ENCODE measurements around the gene IRAG1.

IRAG1 gene

DNA sequence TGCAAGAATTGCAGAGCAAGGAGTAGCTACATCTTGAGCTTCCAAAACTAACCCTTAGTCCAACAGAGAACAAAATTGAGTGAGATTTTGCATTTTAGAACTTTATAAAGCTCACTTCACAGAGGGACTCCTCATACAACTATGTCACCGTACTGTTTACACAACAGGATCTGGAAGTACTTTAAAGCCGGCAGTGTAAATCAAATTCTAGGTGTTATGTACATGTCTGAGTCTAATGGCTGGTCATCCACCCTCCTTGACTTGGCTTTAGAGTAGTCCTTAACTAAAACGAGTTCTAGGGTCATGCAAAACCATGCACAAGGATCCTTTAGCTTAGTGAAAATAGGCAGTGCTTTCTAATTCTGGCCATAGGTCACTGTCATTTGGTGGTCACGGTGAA is 23.5 kb downstream of the IRAG1 start:
- no peak overlapping the region for H3K27ac ChIP-seq
- DNase-seq (ENCODE audit: low read depth, low spot score) = no peak

DNA sequence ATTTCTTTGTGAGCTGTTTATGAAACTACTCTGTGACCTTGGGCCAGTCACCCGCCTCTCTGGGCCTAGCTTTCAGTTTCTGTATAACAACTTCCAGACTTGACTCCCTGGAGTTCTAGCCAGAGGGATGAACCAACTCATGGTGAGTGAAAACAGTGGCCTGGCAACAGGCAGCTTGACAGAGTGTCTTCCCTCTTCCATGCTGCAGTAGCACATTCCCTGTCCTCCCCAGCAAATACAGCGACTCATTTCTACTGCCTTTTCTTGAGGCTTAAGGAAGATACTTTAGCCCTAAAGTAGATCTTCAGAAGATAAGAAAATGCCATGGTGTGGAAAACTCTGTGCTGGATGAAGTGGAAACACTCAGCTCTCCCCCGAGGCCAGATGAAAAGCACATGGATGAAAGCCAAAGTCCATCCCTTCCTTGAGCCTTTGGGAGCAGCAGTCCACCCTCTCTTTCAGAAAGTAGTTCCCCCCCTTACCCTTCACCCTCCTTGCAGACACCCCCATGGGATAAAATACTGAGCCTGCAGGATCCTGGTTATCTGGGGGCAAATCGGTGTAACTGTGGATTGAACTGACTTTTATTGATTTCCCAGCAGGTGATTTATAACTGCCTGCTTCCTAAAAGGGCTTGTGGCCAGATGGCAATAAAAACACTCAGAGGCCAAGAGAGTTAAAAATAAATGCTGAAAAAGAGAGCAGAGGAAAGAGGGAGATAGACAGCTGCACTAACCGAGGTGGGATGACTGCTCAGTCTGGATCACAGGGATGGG is 24.1 kb downstream of the IRAG1 start:
- no peak for DNase-seq (ENCODE audit: low read depth, low spot score)
- no peak overlapping the region for H3K27ac ChIP-seq

DNA sequence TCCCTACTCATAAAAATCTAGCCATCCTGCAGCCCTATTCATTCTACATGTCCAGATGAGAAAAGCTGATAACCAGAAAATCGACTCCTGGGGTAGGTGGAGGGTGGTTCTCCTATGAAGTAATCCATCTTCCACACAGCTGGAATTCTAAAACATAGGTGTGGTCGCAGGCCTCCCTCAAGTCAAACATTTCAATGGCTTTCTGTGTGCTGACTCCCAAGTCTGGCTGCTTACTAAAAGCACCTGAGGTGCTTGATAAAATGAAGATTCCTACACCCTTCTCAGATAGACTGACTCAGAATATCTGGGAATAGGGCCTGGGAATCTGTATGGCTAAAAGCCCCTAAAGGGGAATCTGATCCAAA is 26.1 kb downstream of the IRAG1 start:
- H3K27ac ChIP-seq = no peak overlapping the region
- no peak for DNase-seq (ENCODE audit: low read depth, low spot score)

DNA sequence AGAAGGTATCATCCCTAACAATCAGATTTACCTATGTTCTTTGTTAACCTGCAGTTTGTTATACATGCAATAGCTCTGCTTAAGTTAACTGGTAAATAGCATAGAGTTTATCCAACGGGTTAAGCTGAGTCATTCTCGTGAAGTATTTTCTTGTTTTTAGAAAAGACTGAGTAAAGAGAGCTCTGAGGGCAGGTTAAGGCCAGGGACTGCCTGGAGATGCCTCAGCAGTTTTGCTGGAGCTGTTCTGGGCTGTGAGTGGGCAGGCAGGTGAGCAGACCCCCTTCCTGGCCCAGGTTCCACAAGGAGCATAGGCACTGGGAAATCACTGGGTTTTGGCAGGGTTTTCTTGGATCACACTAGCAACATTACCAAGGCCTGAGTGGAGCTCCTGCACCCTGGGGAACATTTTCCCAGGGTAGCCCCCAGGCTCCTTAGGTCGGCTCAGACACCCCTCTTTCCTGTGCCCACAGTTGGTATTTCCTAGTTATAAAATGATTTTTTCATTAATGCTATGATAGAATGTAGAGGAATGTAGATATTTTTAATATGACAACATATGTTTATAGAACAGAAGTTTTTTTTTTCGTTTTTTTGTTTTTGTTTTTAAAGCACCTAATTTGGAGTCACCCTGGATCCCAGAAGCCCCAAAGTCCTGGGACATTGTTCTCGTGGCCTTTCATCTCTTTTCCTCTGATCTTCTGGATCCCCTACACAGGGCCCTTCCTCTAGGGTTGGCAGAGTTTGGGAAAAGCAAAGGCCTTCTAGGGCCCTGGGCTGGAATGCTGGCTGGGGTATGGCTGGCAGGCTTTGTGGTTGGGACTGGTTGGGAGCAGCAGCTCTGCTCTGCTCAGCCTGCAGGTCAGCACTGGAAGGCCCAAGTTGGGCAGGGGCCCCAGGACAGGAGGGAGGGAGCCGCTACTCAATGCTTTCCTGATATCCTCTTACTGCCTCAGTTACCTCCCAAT is 26.7 kb downstream of the IRAG1 start:
- no peak for DNase-seq (ENCODE audit: low read depth, low spot score)
- no peak overlapping the region for H3K27ac ChIP-seq

DNA sequence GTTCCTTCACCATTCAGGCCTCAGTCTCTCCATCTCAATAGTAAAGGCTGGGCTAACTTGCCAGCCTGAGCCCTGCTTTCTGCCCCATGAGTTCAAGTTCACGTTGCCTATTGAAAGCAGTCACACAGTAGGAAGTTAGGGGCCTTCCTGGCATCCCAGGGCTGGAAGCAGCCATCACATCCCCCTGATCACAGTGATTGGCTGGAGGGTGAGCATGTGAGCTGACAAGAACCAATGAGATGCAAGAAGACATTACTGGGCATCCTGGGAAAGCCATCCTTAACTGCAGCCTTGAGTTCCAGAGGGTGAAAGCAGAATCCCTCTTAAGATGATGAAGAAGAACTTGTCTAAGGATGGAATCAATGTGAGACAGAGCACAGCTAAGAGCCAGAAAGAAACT is 29.1 kb downstream of the IRAG1 start:
- DNase-seq (ENCODE audit: low read depth, low spot score) = no peak
- H3K27ac ChIP-seq = no peak overlapping the region

DNA sequence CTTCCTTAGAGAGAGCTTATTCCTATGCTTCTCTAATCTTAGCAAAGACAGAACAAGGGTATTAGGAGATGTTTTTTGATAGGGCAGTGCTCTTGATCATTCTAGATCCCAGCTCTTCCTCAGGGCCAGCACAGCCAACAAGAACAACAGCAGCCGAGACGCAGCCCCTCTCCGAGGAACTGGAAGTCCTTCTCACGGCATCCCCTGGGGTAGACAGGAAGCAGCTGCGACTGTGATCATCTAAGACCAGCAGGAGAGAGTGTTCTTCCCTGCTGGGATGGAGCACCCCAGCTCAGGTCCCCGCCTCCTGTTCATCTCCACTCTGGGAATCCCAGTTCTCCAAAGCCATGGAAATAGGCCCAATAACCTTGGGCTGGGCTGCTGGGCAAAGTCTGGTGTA is 29.6 kb downstream of the IRAG1 start:
- DNase-seq (ENCODE audit: low read depth, low spot score) = no peak
- no peak overlapping the region for H3K27ac ChIP-seq

DNA sequence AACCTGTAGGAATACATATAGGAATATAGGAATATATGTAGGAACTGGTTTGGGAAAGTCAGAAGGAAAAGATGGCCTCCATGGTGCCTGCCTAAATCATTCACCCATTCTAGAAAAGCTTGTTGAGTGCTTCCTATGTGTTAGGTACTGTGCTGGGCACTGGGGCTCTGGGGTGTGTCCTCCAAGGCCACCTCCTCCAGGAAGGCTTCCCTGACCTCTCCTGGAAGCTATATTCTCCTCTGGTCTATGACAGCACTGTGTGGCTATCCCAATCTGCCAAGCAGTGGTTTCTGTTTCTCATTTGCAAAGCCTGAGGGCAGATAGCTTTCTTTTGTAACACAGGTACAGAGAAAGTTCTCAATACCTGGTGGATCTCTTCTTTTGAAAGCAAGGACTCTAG is 30.2 kb downstream of the IRAG1 start:
- no peak overlapping the region for H3K27ac ChIP-seq
- no peak for DNase-seq (ENCODE audit: low read depth, low spot score)

DNA sequence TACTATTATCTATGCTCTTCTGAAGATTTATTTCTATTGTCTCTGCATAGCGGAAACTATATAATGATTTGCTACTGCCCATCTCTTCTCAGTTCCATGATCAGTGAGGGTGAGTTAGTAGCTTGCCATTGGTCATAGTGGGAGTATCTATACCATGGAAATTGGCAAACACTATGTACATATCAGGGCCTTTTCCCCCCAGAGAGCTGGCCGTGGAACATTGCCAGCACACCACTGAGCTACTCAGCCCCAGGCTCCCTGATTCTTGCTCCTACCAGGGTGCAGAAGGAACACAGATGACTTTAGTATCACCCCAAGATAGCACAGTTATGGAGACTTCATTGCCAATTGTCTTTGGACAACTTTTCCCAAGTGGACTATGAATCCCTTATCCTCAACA is 33.2 kb downstream of the IRAG1 start:
- no peak for DNase-seq (ENCODE audit: low read depth, low spot score)
- H3K27ac ChIP-seq = peak overlapping the region; percentile 43

DNA sequence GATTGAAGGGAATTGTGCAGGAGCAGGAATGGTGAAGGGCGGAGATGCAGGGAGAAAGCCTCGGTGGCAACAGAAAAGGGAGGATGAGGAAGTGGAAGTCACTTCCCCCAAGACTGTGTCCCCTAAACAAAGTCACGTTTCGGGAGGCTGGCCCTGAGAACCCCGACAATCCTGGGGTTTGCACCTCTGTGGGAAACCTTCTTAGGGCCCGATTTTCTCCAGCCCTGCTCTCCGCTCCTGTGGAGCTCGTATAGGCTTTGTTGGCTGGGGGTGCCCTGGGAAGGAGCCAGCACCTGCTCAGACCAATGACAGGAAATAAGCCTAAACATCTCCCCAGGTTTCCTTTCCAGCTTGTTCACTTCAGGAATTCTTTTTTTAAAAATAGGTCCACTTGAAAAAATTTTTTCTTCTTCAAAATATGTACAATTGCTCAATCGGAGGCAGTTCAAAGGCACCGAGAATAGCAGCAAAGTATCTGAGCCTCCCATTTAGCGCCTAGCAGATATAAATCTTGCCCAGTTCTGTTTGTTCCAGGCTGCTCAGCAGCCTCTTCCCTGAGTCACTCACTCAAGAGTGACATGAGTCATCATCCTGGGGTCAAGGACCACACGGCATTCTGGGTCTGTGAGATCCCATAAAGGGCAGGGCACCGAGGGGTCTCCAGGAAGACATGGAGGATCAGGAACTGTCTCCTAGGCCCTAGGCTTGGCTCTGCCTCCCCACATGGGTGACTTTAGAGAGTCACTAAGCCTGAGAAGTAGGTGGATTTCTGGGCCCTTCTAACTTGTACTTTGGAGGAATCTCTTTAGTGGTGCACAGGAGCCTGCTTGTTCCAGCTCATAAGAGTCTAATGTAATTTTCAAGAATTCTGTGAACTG is 34.0 kb downstream of the IRAG1 start:
- no peak for DNase-seq (ENCODE audit: low read depth, low spot score)
- peak overlapping the region; percentile 43 for H3K27ac ChIP-seq

DNA sequence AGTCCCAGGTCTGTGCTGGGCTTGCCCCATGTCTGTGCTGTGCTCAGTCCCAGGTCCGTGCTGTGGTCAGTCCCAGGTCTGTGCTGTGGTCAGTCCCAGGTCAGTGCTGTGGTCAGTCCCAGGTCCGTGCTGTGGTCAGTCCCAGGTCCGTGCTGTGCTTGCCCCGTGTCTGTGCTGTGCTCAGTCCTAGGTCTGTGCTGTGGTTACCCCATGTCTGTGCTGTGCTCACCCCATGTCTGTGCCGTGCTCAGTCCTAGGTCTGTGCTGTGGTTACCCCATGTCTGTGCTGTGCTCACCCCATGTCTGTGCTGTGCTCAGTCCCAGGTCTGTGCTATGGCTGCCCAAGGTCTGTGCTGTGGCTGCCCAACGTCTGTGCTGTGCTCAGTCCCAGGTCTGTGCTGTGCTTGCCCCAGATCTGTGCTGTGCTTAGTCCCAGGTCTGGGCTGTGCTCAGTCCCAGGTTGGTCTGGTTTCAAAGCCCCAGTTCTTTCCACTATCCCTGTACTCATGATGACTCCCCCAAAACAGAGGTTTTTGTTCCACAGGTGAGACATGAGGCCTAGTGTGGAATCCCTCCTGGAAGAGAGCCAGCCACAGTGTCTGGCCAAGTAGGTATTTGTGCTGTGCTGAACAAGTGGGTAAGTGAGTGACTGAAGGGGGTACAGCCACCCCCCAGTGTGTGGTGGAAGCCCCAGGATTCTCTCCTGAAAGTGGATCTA is 34.8 kb downstream of the IRAG1 start:
- no peak for DNase-seq (ENCODE audit: low read depth, low spot score)
- peak overlapping the region; percentile 43 for H3K27ac ChIP-seq

DNA sequence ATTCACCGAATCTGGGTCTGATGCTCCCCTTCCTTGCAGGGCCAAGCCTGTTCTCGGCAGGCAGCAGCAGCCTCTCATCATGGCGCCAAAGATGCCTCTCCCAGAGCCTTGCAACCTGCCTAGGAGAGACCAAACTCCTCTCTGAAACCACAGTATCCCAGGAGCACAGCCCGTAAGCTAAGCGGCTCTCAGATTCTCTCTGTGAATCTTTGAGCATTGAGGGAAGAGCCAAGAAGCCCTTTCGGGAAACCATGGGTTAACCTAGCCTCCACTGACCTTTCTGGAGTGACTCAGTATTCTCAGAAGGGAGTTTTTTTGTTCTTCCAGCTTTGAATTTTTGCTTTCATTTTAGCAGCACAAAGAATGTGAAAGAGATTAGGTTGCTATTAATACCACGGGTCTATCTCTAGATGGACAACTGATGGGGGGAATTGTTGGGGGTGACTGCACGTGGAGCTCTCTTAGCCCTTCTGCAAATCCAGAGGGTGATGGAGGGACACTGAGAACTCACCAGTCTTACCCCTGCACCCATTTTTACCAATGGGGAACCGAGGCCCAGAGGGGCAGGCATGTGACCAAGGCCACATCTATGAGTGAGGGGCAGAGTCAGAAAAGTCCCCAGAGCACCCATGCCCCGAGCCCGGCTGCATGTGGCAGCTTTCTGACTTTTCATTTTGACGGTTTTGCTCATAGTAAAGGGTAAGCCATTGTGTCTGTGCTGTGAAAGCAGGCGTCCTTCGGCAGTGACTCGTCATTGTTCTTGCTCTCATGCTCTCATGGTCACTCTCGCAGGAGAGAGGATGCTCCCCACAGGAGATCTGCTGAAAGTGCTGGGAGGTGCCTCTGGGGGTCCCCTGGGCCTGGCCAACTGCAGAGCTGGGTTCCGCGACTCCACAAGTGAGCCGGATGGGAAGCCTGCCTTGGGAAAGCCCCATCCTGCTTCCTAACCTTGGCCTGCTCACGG is 36.0 kb downstream of the IRAG1 start:
- no peak for DNase-seq (ENCODE audit: low read depth, low spot score)
- H3K27ac ChIP-seq = no peak overlapping the region

DNA sequence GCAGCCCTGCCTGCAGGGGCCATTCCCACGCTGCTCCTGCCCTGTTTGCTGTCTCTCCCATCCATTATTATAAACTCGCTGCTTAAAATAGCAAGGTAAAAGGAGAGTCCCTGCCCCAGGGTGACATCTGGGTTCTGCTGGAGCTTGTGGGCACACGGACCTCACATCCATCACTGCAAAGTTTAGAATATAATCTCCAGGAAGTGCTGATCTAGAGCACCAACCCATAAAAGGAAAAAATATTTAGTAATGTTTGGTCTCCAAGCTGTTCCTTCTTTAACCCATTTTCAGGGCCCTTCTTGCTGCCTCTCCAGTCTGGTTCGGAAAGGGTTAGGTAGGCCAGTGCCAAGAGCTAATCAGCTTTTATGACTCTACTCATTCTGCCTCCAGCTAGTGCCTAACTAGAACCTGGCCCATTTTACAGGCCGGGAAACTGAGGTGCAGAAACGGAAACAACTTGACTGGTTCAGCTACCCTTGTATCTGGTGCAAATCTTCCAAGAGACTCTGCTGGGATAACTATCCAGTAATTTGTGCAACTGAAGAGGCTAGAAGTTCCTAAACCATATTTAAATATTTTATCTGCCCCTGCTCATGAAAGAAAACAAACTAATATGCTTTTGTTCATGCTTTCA is 37.5 kb downstream of the IRAG1 start:
- H3K27ac ChIP-seq = no peak overlapping the region
- no peak for DNase-seq (ENCODE audit: low read depth, low spot score)

DNA sequence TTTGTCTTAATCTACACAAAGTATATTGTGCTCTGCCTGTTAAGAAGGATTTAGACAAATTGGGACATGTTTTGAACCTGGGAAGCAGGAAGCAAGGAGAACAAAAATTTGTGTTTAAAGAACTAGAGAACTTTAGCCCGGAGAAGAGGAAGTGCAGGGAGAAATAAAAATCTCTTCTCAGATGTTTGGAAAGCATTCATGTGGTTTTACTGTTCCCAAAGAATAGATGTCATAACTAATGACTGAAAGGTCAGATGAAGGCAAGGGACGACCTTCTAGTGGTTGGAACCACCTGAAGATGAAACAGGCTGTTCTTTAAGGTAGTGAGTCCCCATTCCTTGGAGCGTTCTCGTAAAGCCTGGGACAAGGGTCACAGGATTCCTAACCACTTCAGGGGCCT is 38.3 kb downstream of the IRAG1 start:
- DNase-seq (ENCODE audit: low read depth, low spot score) = no peak
- H3K27ac ChIP-seq = peak overlapping the region; percentile 28

DNA sequence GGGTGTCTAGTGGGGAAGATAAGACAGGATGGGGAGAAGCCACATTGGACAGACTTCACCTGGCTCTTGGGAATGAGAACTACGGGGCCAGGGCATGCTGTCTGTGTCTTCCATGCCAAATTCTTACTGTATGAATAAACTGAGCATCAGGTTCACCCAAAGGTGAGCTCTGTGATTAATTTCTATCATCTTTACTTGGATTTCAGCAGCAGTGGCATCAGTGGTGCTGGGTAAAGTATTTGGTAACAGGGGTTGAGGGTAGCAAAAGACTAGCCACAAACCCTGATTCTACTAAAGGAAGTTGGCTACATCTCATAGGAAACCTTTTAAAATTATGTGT is 38.8 kb downstream of the IRAG1 start:
- no peak for DNase-seq (ENCODE audit: low read depth, low spot score)

DNA sequence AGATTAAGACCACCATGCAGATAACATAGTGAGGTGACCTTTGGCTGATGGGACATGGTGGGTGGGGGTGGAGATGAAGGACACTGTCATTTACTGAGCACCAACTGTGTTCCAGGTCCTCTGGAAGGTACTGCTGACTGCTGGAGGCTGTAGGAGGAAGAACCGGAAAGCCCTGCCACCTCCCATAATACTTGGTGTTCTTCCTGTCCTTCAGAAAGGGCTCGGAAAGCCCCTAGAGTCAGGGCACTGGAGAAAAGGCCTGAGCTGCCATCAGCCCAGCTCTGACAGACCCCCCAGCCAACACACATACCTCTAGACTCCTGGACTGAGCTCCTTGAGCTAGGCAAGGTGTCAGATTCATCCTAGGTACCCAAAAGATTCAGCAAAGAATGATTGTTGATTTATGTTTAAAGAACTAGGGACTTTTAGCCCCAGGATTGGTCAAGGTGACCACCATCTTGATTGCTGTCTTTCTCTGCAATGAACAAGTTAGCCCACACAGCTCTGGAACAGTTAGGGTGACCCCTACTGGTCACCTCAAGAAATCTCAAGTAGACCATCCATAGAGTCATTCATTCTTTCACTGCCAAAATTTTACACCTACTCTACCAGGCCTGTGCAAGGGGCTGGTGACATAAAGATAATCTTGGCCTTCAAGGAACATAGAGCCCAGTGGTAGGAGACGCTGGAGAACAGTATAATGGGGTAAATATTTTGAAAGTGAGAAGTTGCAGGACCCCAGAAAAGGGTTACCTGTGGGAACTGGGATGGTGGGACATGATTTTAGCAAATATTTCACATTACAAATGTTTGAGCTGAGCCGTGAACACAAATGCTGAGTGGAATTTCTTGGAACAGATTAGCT is 39.4 kb downstream of the IRAG1 start:
- H3K27ac ChIP-seq = peak overlapping the region; percentile 28
- DNase-seq (ENCODE audit: low read depth, low spot score) = no peak

More for the DNA sequence above, 38.8 kb downstream of the IRAG1 start:
- peak overlapping the region; percentile 28 for H3K27ac ChIP-seq

DNA sequence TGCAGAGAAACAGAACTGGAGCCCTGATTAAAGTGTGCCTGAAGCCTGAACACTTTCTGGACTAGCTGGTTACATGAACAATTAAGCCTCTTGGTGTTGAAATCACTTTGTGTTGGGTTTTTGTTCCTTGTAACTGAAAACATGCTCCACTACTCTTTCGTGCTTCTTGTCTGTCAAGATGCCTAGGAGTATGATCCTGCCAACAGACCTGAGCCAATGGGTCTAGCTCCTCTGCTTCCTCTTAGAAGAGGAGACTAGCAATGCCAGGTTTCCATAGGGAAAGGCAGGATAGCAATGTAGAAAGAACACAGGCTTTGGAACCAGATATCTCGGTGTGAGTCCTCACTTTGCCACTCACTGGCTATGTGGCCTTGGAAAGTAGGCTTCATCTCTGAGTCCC is 40.3 kb downstream of the IRAG1 start:
- no peak overlapping the region for H3K27ac ChIP-seq

DNA sequence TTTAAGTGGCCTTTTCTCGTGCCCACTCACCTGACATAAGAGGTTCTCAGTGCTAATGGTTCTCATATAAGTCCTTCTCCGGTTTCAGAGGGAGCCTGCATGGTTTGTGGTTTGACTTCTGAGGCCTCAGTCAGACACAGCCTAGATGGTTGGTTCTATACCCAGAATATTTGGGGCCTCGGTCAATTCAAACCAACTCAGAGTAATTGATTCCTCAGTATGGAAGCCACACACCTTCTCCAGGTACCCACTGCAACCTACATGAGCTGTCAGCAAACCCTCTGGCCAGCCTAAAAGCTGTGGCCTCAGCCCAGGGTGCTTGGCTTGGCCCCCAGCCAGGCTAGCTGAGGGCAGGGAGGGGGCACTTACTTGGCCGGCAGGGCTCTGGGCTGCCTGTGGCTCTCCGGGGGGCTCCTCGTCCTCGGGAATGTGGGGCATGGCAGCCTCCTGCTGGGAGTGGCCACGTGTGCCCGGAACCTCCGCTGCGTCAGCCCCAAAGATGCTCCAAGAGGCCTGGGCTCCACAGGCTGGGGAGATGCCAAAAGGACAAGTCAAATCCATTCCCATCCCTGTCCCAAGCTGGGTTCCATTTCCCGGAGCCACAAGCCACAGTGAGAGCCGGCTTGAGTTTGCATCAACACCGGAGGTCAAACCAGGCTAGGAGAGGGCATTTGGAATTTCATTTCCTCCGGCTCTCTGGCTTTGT is 41.7 kb downstream of the IRAG1 start:
- no peak overlapping the region for H3K27ac ChIP-seq
- no peak for DNase-seq (ENCODE audit: low read depth, low spot score)

More for the DNA sequence above, 40.3 kb downstream of the IRAG1 start:
- no peak for DNase-seq (ENCODE audit: low read depth, low spot score)
